Measurements from ENCODE around the gene MACROD2. TPM values are rescaled to one million over a fixed set of nuclear protein-coding genes. Genes with fewer than 3 reads are reported as not detected.

The MACROD2 gene
- total and polyA plus RNA-seq, 11 donors: 0.54 to 5.4 (median 2.4) TPM

DNA sequence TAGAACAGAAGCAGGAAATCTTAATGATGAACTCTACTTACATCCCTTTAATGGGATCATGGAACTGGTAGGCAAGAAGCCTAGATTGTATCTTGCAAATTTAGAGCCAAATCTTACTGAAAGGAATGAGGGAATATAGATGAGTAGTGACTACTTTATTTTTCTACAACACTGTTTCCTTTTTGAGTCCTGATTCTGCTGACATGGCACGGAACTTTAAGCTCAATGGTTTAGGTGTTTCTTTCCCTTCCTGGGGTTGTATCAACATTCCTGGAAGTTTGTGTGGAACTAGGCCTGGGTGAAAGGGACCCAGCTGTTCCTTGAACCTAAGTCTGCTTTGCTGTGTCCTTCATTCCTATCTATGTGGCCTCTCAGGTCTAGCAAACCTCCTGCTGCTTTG, 1047.4 kb downstream of the MACROD2 start:
- intact Hi-C loops (cut with DNase I): no loop called here
- Histone ChIP-seq H3K4me3 (no peak overlapping the region), H3K9me3 (no peaks in the 10 kb centered on the region), H3K27me3 (no peaks in the 10 kb centered on the region), H3K27ac (no peak overlapping the region), H3K36me3 (no peaks in the 10 kb centered on the region), H3K4me1 (no peaks in the 10 kb centered on the region)
- no peak for TF ChIP-seq POLR2A (IDR thresholded peaks at IDR 0.05)
- TF ChIP-seq, protein P1, sequence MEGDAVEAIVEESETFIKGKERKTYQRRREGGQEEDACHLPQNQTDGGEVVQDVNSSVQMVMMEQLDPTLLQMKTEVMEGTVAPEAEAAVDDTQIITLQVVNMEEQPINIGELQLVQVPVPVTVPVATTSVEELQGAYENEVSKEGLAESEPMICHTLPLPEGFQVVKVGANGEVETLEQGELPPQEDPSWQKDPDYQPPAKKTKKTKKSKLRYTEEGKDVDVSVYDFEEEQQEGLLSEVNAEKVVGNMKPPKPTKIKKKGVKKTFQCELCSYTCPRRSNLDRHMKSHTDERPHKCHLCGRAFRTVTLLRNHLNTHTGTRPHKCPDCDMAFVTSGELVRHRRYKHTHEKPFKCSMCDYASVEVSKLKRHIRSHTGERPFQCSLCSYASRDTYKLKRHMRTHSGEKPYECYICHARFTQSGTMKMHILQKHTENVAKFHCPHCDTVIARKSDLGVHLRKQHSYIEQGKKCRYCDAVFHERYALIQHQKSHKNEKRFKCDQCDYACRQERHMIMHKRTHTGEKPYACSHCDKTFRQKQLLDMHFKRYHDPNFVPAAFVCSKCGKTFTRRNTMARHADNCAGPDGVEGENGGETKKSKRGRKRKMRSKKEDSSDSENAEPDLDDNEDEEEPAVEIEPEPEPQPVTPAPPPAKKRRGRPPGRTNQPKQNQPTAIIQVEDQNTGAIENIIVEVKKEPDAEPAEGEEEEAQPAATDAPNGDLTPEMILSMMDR (IDR thresholded peaks at IDR 0.05): no peak
- WGBS, 4 donors: 80 to 96% (median 89%) methylated on average over 1 of the region's 1 CpG
- DNase-seq (no peak), ATAC-seq (no peak)

DNA sequence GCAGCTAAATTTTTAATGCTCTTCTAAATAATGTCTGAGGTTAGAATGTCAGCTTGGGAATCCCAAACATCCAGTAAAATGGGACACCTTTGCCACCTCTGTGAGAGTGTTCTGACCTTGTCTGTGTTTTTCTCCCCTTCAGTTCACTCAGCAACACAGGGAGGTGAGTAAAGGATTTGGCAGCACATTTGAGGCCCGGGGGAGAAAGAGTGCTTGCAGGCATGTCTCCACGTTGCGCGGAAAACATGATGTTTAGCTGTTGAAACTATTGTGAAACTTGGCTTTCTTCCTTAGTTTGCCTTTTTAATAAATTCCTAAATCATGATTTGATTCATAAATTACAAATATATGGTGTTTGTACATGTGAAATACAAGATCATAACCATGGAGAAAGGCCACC, 1049.9 kb downstream of the MACROD2 start:
- Histone ChIP-seq H3K4me1 (no peaks in the 10 kb centered on the region), H3K4me3 (no peak overlapping the region), H3K36me3 (no peaks in the 10 kb centered on the region), H3K9me3 (no peaks in the 10 kb centered on the region), H3K27ac (no peak overlapping the region), H3K27me3 (no peaks in the 10 kb centered on the region)
- DNase-seq (peak in 2 of 5 donors; percentile 44 to 45), ATAC-seq (peak in 2 of 4 donors; percentile 32 to 81)
- WGBS, 4 donors: 34 to 42% (median 36%) methylated on average over 4 of the region's 4 CpGs
- intact Hi-C loops (cut with DNase I): no loop called here
- TF ChIP-seq, protein P1 (IDR thresholded peaks at IDR 0.05): no peak
- no peak for TF ChIP-seq POLR2A (IDR thresholded peaks at IDR 0.05)

- intact Hi-C loops (cut with DNase I): no loop called here
- Histone ChIP-seq H3K27me3 (no peaks in the 10 kb centered on the region), H3K27ac (no peak overlapping the region), H3K36me3 (no peaks in the 10 kb centered on the region), H3K4me3 (no peak overlapping the region), H3K4me1 (no peaks in the 10 kb centered on the region), H3K9me3 (no peaks in the 10 kb centered on the region)
- TF ChIP-seq POLR2A (IDR thresholded peaks at IDR 0.05): no peak
- TF ChIP-seq, protein P1 (IDR thresholded peaks at IDR 0.05): no peak
- ATAC-seq (no peak), DNase-seq (no peak)
- WGBS, 4 donors: 32 to 45% (median 42%) methylated on average over 2 of the region's 2 CpGs
These were observed 1051.7 kb downstream of the MACROD2 start for GRCh38 chr20:15047042-15047441.

DNA sequence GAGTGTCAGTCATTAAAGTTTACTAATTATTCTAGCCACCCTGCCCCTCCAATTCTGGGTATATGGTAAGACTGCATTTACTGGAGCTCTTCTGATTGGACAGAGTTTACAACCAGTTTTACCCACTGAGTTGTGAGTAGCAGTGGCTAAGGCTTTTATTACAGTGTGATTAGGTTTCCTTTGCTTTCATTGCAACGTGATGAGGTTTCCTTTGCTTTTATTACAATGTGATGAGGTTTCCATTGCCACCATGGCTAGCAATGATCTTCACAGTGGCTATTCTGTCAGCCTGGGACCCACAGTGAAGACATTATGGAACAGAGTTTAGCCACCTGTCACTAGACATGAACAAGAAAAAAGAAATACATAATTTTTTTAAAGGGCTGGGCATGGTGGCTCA, 1052.3 kb downstream of the MACROD2 start:
- Histone ChIP-seq H3K27ac (no peak overlapping the region), H3K36me3 (no peaks in the 10 kb centered on the region), H3K27me3 (no peaks in the 10 kb centered on the region), H3K9me3 (peaks cover 0 to under 1% (median 0%) of the 10 kb centered on the region in 12 donors), H3K4me3 (no peak overlapping the region), H3K4me1 (no peaks in the 10 kb centered on the region)
- no peak for ATAC-seq
- DNase-seq: no peak
- no peak for TF ChIP-seq POLR2A (IDR thresholded peaks at IDR 0.05)
- TF ChIP-seq, protein P1 (IDR thresholded peaks at IDR 0.05): no peak
- 35 to 52% (median 42%) methylated on average over 1 of the region's 1 CpG for WGBS, 4 donors
- intact Hi-C loops (cut with DNase I): no loop called here
